Esophagus muscularis mucosa (tissue), 4 donors: Measurements from ENCODE around the gene ARHGAP6. TPM values are rescaled to one million over a fixed set of nuclear protein-coding genes. Genes with fewer than 3 reads are reported as not detected.

Experiments
- DNase-seq: peaks from one replicate; pipeline ENCODE4 v3.0.0-alpha.2; 2017; ENCODE audit errors: extremely low spot score
- H3K27ac ChIP-seq, 4 donors: fragments of 200-600 bp; sonication (generic); replicated peaks in 1 of 4; 1 replicate in 3 of 4; 2 replicates in 1 of 4; pipeline ENCODE4 v1.5.1; 2016 to 2019; ENCODE audit warnings: mild to moderate bottlenecking in 1 of 4
- H3K27me3 ChIP-seq, 4 donors: fragments of 200-600 bp; sonication (generic); one replicate each; pipeline versions ENCODE4 v1.5.1 to v1.6.0; 2016 to 2019
- H3K36me3 ChIP-seq, 4 donors: fragments of 200-600 bp; sonication (generic); one replicate each; pipeline ENCODE4 v1.5.1; 2016 to 2019
- H3K4me1 ChIP-seq, 4 donors: fragments of 200-600 bp; sonication (generic); one replicate each; pipeline ENCODE4 v1.5.1; 2016 to 2019
- H3K4me3 ChIP-seq, 4 donors: fragments of 200-600 bp; sonication (generic); 1 replicate in 2 of 4; 2 replicates in 2 of 4; pipeline ENCODE4 v1.5.1; 2016 to 2019; ENCODE audit warnings: mild to moderate bottlenecking in 4 of 4, moderate library complexity in 1 of 4
- H3K9me3 ChIP-seq, 4 donors: fragments of 200-600 bp; sonication (generic); 1 replicate in 3 of 4; 2 replicates in 1 of 4; pipeline ENCODE4 v1.5.1; 2016 to 2019
- CTCF ChIP-seq, 3 experiments: fragments of 200-600 bp in 2 of 3; fragments of 450-650 bp in 1 of 3; sonication (generic) in 2 of 3; IDR thresholded peaks; one replicate each; pipeline ENCODE4 v1.5.1; 2017 to 2019; ENCODE audit warnings: antibody characterized with exemption in 3 of 3, mild to moderate bottlenecking in 2 of 3, moderate library complexity in 1 of 3
- EP300 ChIP-seq: sonication (generic); formaldehyde crosslinking; IDR thresholded peaks from one replicate; pipeline ENCODE4 v1.6.1; 2017; ENCODE audit warnings: antibody characterized with exemption
- POLR2A ChIP-seq: fragments of 450-650 bp; IDR thresholded peaks from one replicate; pipeline ENCODE4 v1.6.1; 2017; ENCODE audit warnings: antibody characterized with exemption, moderate library complexity, mild to moderate bottlenecking, low read depth
- POLR2AphosphoS5 ChIP-seq, 2 donors: sonication (generic); formaldehyde crosslinking; IDR thresholded peaks; one replicate each; pipeline ENCODE4 v1.6.1; 2017; ENCODE audit warnings: antibody characterized with exemption in 2 of 2
- WGBS: methylation state at CpG from one replicate; pipeline ENCODE4 v1.1.5; 2018; 5-methylcytosine and 5-hydroxymethylcytosine counted together
- intact Hi-C: fragments of 100-400 bp; cut with DNase I; formaldehyde crosslinking; loops from one replicate; pipeline ENCODE4 v1.15.1; 2023
- total RNA-seq, 4 donors: library from RNA; depleted of rRNA; stranded (reverse); fragments of >200 nt; gene quantifications; one replicate each; pipeline versions ENCODE4 v1.1.0 to v1.2.1, GENCODE V29; 2016

The ARHGAP6 gene
- total RNA-seq, 4 donors from 2014 or later, result 25.2 to 44.8 (median 30.6) TPM

- no peak overlapping the region for H3K27ac ChIP-seq
- intact Hi-C loops, result no loop called here
- peaks cover 0 to 53% (median 12%) of the 10 kb centered on the region in 4 donors for H3K4me1 ChIP-seq
- no peaks in the 10 kb centered on the region for H3K27me3 ChIP-seq
- DNase-seq, result no peak
- TF ChIP-seq POLR2A (no peak), CTCF (IDR thresholded peaks at IDR 0.05) (no peak), EP300 (no peak), POLR2AphosphoS5 (IDR thresholded peaks at IDR 0.05) (no peak)
- H3K36me3 ChIP-seq, result no peaks in the 10 kb centered on the region
- 70% methylated on average over 2 of the region's 2 CpGs for WGBS
- no peak overlapping the region for H3K4me3 ChIP-seq
- no peaks in the 10 kb centered on the region for H3K9me3 ChIP-seq
These were observed 266.1 kb downstream of the ARHGAP6 start for GRCh38 chrX:11399489-11400094.

GRCh38 chrX:11398785-11399184, 266.9 kb downstream of the ARHGAP6 start:
- Histone ChIP-seq H3K36me3 (no peaks in the 10 kb centered on the region), H3K4me3 (no peak overlapping the region), H3K9me3 (no peaks in the 10 kb centered on the region), H3K27me3 (no peaks in the 10 kb centered on the region), H3K27ac (no peak overlapping the region), H3K4me1 (peaks cover 0 to 53% (median 10%) of the 10 kb centered on the region in 4 donors)
- TF ChIP-seq POLR2A, result no peak
- no peak for TF ChIP-seq POLR2AphosphoS5 (IDR thresholded peaks at IDR 0.05)
- no peak for TF ChIP-seq CTCF (IDR thresholded peaks at IDR 0.05)
- no peak for TF ChIP-seq EP300
- DNase-seq, result no peak
- WGBS, result 24% methylated on average over 1 of the region's 1 CpG
- intact Hi-C loops, result no loop called here

- intact Hi-C loops, result no loop called here
- DNase-seq, result no peak
- no peak overlapping the region for H3K4me3 ChIP-seq
- H3K27me3 ChIP-seq, result no peaks in the 10 kb centered on the region
- no peak overlapping the region for H3K27ac ChIP-seq
- H3K4me1 ChIP-seq, result peaks cover 0 to 53% (median 9%) of the 10 kb centered on the region in 4 donors
- WGBS, result 49% methylated on average over 3 of the region's 3 CpGs
- TF ChIP-seq POLR2A (no peak), CTCF (IDR thresholded peaks at IDR 0.05) (no peak), POLR2AphosphoS5 (IDR thresholded peaks at IDR 0.05) (no peak), EP300 (no peak)
- H3K36me3 ChIP-seq, result no peaks in the 10 kb centered on the region
- no peaks in the 10 kb centered on the region for H3K9me3 ChIP-seq
These were observed 267.6 kb downstream of the ARHGAP6 start for GRCh38 chrX:11398139-11398538.

- Histone ChIP-seq H3K27ac (no peak overlapping the region), H3K4me3 (no peak overlapping the region), H3K9me3 (no peaks in the 10 kb centered on the region), H3K36me3 (no peaks in the 10 kb centered on the region), H3K4me1 (peaks cover 0 to 53% (median 9%) of the 10 kb centered on the region in 4 donors), H3K27me3 (no peaks in the 10 kb centered on the region)
- no peak for DNase-seq
- 57% methylated on average over 2 of the region's 2 CpGs for WGBS
- TF ChIP-seq POLR2AphosphoS5 (IDR thresholded peaks at IDR 0.05) (no peak), CTCF (IDR thresholded peaks at IDR 0.05) (no peak), POLR2A (no peak), EP300 (no peak)
- intact Hi-C loops, result no loop called here
These were observed 268.0 kb downstream of the ARHGAP6 start for GRCh38 chrX:11397680-11398079.

GRCh38 chrX:11395859-11396258, 269.9 kb downstream of the ARHGAP6 start:
- no peaks in the 10 kb centered on the region for H3K9me3 ChIP-seq
- H3K4me3 ChIP-seq, result no peak overlapping the region
- TF ChIP-seq CTCF (IDR thresholded peaks at IDR 0.05) (no peak), EP300 (no peak), POLR2AphosphoS5 (IDR thresholded peaks at IDR 0.05) (no peak), POLR2A (no peak)
- DNase-seq, result no peak
- intact Hi-C loops, result no loop called here
- no peaks in the 10 kb centered on the region for H3K27me3 ChIP-seq
- WGBS, result 37% methylated on average over 1 of the region's 1 CpG
- peaks cover 0 to 45% (median 9%) of the 10 kb centered on the region in 4 donors for H3K4me1 ChIP-seq
- no peaks in the 10 kb centered on the region for H3K36me3 ChIP-seq
- no peak overlapping the region for H3K27ac ChIP-seq
